Measurements from ENCODE around the gene C6orf136. TPM values are rescaled to one million over a fixed set of nuclear protein-coding genes. Genes with fewer than 3 reads are reported as not detected.
A peak's percentile ranks its signal among the peaks of the same experiment; 100 is the strongest.

The C6orf136 gene
- total and polyA plus RNA-seq, 10 of the 15 experiments (the other 5 are each of a cell fraction or from before 2014, with no cell fraction given), result 5.2 to 24.1 (median 14.9) TPM

- peak; percentile 20 for TF ChIP-seq CUX1 (IDR thresholded peaks at IDR 0.05; ENCODE audit: insufficient replicate concordance, low read depth, low read length)
- peak; percentile 99 for TF ChIP-seq ATF7 (IDR thresholded peaks at IDR 0.05; ENCODE audit: low read depth)
- peak; percentile 39; the same call in 1 of the 2 replicates for TF ChIP-seq TCF12 (IDR thresholded peaks at IDR 0.05; ENCODE audit: low read depth, low read length)
- TF ChIP-seq CBFB (IDR thresholded peaks at IDR 0.05; ENCODE audit: low read depth), result peak; percentile 54; the same call in 1 of the 2 replicates
- TF ChIP-seq TAF1 (IDR thresholded peaks at IDR 0.05; ENCODE audit: borderline replicate concordance, low read depth, low read length), result peak; percentile 88
- no peak for TF ChIP-seq BCL11A (IDR thresholded peaks at IDR 0.05; ENCODE audit: low read depth, low read length)
Observed at GRCh38 chr6:30614843-30615218, 32.1 kb upstream of the C6orf136 start (continued).
